DND-41 (cell line): ENCODE results near the gene FXYD3.

Experiments
- EZH2 ChIP-seq: IDR thresholded peaks from 3 replicates; pipeline ENCODE4 v1.6.1; 2012; ENCODE audit warnings: borderline replicate concordance, low read depth, mild to moderate bottlenecking, moderate library complexity, low read length, inconsistent platforms; ENCODE audit not compliant: severe bottlenecking
- TF ChIP-seq, protein P1 (sequence below): IDR thresholded peaks from 2 replicates; pipeline ENCODE4 v1.5.1; 2012; ENCODE audit warnings: borderline replicate concordance, low read length, moderate library complexity, mild to moderate bottlenecking; ENCODE audit not compliant: poor library complexity, severe bottlenecking; ENCODE audit errors: extremely low read depth

- TF ChIP-seq, protein P1, sequence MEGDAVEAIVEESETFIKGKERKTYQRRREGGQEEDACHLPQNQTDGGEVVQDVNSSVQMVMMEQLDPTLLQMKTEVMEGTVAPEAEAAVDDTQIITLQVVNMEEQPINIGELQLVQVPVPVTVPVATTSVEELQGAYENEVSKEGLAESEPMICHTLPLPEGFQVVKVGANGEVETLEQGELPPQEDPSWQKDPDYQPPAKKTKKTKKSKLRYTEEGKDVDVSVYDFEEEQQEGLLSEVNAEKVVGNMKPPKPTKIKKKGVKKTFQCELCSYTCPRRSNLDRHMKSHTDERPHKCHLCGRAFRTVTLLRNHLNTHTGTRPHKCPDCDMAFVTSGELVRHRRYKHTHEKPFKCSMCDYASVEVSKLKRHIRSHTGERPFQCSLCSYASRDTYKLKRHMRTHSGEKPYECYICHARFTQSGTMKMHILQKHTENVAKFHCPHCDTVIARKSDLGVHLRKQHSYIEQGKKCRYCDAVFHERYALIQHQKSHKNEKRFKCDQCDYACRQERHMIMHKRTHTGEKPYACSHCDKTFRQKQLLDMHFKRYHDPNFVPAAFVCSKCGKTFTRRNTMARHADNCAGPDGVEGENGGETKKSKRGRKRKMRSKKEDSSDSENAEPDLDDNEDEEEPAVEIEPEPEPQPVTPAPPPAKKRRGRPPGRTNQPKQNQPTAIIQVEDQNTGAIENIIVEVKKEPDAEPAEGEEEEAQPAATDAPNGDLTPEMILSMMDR: no peak
- TF ChIP-seq EZH2: no peak
Observed at GRCh38 chr19:35080613-35081170, 34.9 kb upstream of the FXYD3 start.
